PFSK-1 (cell line): Measurements from ENCODE around the gene PSAPL1.

Experiments used
- POLR2AphosphoS5 ChIP-seq: IDR thresholded peaks from 2 replicates; pipeline ENCODE4 v1.6.1; 2012; ENCODE audit warnings: low read depth, mild to moderate bottlenecking, control low read depth, low read length, moderate library complexity
- SIN3A ChIP-seq: IDR thresholded peaks from 2 replicates; pipeline ENCODE4 v1.6.1; 2012; ENCODE audit warnings: mild to moderate bottlenecking, low read length, moderate library complexity, borderline replicate concordance; ENCODE audit not compliant: insufficient read depth
- TAF1 ChIP-seq: IDR thresholded peaks from 2 replicates; pipeline ENCODE4 v1.6.1; 2012; ENCODE audit warnings: low read length, control low read depth, borderline replicate concordance; ENCODE audit not compliant: insufficient read depth
- TF ChIP-seq, protein P1 (sequence below), 2 experiments: IDR thresholded peaks; 2 replicates each; pipeline versions ENCODE4 v1.6.1 to v1.8.0; 2011 to 2012; ENCODE audit warnings: low read depth in 2 of 2, low read length in 2 of 2, control low read depth in 1 of 2, inconsistent platforms in 1 of 2, mild to moderate bottlenecking in 1 of 2, moderate library complexity in 1 of 2; ENCODE audit not compliant: insufficient read depth in 1 of 2

DNA sequence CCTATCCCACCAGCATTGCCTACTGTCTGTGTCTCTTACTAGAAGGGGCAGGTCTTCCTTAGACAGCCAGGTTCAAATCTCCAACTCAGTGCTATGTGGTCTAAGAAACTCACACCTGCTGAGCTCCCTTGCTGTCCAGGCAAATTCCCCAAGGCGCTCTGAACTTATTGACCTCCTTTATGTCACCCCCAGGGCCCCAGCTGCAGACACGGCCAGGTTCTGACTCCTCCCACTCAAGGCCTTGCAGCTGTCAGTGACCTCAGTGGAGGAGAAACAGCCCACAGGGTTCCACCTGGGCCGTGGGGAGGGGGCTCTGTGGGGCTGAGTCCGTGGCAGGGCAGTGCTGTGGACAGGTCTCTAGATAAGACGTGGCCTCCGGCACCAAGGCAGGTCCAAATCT lies 42.1 kb upstream of the PSAPL1 start:
- TF ChIP-seq, protein P1, sequence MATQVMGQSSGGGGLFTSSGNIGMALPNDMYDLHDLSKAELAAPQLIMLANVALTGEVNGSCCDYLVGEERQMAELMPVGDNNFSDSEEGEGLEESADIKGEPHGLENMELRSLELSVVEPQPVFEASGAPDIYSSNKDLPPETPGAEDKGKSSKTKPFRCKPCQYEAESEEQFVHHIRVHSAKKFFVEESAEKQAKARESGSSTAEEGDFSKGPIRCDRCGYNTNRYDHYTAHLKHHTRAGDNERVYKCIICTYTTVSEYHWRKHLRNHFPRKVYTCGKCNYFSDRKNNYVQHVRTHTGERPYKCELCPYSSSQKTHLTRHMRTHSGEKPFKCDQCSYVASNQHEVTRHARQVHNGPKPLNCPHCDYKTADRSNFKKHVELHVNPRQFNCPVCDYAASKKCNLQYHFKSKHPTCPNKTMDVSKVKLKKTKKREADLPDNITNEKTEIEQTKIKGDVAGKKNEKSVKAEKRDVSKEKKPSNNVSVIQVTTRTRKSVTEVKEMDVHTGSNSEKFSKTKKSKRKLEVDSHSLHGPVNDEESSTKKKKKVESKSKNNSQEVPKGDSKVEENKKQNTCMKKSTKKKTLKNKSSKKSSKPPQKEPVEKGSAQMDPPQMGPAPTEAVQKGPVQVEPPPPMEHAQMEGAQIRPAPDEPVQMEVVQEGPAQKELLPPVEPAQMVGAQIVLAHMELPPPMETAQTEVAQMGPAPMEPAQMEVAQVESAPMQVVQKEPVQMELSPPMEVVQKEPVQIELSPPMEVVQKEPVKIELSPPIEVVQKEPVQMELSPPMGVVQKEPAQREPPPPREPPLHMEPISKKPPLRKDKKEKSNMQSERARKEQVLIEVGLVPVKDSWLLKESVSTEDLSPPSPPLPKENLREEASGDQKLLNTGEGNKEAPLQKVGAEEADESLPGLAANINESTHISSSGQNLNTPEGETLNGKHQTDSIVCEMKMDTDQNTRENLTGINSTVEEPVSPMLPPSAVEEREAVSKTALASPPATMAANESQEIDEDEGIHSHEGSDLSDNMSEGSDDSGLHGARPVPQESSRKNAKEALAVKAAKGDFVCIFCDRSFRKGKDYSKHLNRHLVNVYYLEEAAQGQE (IDR thresholded peaks at IDR 0.05; ENCODE audit: insufficient read depth in 1 of 2, low read depth in 2 of 2, low read length in 2 of 2): no peak
- no peak for TF ChIP-seq POLR2AphosphoS5
- no peak for TF ChIP-seq SIN3A
- TF ChIP-seq TAF1: no peak
